Fibroblast of the conjunctiva (primary cell): Measurements from ENCODE around the gene SDC3.

Experiments
- DNase-seq: peaks from one replicate; pipeline ENCODE4 v3.0.0-alpha.2; 2010; ENCODE audit warnings: low read depth

Gene SDC3

DNA sequence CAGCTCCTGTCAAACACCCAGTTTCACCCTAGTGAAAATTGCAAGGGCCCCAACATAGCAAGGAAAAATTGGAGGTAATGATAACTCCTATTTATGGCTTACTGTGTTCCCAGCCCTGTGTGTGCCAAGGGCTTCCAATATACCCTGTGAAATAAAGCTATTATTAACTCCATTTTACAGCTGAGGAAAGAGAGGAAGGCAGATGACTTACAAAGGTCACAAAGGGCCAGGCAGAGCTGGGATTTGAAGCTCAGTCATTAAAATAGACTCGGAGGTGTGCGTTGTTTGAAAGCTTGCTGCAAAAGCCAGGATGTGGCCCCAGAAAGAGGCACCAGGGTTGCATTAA, 20.2 kb upstream of the SDC3 start:
- no peak for DNase-seq

- no peak for DNase-seq
These were observed 19.6 kb upstream of the SDC3 start for GRCh38 chr1:30928171-30928570.

- no peak for DNase-seq
These were observed 18.9 kb upstream of the SDC3 start for GRCh38 chr1:30927448-30927847.

DNA sequence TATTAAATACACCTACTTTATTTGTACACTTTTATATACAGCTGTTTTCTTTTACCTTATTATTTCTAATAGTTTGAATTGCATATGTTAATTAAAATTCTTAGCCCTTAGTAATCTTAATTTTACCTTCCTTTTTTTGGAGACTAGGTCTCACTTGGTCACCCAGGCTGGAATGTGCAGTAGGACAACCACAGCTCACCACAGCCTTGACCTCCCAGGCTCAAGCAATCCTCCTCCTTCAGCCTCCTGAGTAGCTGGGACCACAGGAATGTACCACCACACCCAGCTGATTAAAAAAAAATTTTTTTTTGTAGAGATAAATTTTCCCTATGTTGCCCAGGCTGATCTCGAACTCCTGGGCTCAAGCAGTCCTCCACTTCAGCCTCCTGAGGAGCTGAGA, 15.0 kb upstream of the SDC3 start:
- no peak for DNase-seq

DNA sequence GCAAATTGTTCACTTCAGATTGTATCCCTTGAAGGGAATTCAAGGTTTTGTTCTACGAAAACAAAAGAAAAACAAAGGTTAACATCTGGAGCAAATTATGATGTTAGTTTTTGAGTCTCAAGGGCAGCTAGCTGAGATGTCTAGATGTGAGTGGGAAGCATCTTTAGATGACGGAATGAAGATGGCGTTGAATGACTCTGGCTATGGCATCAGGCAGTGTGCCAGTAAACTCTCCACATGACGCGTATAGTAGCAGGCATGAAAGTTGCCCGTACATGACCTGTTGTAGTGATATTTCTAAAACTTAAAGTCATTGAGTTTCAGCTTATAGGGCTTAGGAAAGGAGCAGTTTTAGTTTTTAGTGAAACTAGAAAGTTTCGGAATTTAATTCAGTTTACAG, 12.3 kb upstream of the SDC3 start:
- DNase-seq = peak; percentile 51

GRCh38 chr1:30919025-30919881, 10.7 kb upstream of the SDC3 start:
- DNase-seq = peak; percentile 45

- no peak for DNase-seq
These were observed 7.7 kb upstream of the SDC3 start for GRCh38 chr1:30916296-30916695.

GRCh38 chr1:30915491-30916230, 7.1 kb upstream of the SDC3 start:
- no peak for DNase-seq

DNA sequence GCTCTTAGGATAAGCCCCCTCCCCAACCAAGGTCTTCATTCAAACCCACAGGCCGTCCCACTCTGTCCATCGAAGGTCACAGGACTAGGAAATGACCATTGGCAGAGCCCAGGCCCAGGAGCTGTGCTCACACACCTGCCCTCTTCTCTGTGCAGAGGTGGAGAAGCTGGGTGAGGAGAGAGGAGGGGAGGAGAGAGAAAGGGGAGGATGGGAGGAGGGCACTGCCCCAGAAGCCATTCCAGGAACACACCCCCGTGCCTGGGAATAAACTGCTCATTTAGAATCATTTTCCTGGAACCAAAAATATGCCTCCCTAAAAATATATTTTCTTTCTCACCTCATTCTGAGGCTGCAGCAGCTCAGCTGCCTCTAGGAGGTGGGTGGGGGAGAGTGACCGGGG, 6.4 kb upstream of the SDC3 start:
- DNase-seq = no peak

DNA sequence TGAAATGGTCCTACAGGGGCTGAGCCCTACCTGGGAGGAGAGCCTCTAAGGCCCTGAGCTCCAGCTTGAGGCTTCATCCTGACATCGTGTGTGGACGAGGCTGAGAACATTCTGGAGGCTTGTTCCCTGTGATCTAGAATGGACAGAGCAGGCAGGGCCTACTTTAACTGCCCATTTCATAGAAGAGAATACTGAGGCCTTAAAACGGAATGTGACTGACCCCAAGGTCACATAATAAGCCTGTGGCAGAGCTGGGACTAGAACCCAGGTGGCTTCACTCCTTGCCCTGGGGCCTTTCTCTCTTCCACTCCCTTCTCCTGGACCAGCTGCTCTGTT, 6.0 kb upstream of the SDC3 start:
- no peak for DNase-seq

- no peak for DNase-seq
These were observed 4.5 kb upstream of the SDC3 start for GRCh38 chr1:30912913-30913652.

- no peak for DNase-seq
These were observed 3.7 kb upstream of the SDC3 start for GRCh38 chr1:30912224-30912623.

DNA sequence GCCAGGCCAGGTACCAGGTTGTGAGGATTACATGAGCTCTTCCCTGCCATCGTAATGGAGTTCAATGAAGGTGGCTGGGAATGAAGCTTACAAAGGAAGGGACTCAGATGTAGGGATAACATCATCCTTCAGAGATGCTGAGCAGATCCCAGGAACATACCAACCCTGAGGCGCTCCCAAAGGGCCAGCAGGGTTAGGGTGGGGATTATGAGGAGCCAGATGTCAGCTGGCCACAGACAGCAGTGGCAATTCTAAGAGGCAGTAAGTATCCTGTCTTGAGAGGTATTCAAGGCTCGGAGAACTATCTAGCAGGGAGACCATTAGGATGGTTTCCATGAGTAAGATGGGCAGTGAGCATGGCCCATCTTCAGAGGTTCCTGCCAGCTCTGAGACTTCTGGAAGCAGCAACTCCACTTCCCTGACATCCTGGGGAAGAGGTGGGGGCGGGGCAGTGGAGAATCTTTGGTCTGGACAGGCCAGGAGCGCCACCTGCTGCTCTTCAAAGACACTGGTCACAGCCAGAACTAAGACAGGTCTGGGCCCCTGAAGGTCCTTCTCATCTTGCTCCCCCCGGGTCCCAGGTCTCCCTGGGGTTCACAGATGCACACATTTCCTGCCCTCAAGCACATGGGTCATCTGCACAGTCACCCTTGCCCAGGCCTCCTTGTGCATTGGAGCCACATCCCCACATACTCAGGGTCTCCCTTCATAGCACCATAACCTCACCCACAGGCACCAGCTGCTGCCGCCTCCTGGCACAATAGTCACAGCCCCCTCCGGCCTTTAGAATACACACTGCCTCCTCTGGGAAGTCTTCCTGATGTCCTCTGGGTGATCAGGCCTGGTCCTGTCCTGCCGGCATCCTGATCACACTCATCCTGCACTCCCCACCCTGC, 2.7 kb upstream of the SDC3 start:
- DNase-seq = peak; percentile 81

DNA sequence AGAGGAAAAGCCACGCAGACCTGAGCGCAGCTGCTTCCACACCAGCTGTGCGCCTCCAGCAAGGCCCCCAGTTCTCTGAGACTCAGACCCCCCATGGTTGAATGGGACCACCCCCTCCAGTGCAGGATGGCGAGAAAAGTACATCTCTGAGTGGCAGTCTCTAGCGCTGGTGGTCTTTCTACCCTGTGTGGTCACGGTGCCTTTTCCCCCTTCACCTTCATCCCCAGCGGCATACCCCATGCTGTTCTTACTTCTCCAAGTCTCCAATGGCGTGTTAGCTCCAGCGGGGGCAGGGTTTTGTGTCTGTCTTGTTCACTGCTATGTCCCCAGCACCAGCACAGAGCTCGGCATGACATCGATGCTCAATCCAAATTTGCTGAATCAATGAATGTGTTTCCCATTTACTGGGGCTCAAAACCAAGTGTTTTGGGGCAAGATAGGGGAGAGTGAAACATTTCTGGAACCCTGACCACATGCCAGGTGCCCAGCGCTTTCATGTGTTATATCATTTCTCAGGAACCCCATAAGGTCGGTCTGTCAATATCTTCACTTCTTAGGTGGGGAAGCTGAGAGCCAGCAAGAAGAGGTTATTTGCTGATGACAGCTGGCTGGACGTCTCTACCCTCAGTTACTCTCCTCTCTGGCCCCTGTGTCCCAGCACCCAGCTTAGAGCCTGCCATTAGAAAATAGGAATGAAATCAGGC, 959 bp upstream of the SDC3 start:
- no peak for DNase-seq

DNA sequence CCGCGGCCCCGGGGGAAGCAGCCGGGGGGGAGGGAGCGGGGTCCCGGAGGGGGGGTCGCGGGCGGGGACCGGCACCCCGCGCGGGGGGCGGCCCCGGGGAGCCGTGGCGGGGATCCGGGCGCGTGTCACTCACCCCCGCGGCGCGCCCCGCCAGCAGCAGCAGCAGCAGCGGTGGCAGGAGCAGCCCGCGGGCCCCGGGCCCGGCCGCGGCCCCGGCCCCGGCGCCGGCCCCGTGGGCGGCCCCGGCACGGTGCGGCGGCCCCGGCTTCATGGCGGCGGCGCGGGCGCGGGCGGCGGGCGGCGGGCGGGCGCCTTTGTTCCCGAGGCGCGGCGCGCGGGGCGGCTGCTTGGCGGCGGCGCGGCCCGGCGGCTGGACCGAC, 252 bp downstream of the SDC3 start:
- DNase-seq = no peak

- no peak for DNase-seq
These were observed 860 bp downstream of the SDC3 start for GRCh38 chr1:30907481-30908315.

DNA sequence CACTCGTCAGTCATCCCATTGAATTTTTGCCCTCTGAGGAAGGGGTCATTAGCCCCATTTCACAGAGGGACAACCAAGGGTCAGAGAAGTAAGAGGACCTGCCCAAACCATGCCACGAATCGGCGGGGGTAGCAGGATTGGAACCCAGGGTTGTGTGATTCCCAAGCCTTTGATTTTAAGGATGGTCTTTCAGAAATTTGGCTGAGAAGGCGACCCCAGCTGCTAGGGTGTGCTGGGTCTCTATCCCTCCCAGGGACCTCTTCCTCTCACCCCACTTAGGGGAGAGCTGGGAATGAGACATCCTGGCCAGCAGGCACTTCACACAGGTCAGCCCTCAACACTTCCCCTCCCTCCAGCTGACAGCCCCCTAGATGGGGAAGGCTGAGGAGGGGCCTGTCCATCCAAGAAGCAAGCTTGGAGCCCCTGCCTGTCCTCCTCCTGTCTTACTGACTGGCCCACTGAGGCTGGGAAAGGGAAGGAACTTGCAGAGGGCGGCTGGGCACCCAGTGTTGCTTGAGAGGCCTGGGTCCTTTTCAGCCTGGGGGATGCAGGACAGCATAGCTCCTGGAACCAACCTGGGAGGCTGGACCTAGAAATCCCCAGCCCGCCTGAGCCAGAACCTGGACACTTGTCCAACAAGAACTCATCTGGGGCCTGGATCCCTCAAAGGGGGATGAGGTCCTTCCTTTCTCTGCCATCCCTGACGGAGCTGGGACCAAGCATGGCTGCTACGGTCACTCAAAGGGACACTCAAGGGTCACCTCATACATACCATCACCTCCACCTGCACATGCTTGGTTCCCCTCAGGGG, 1.7 kb downstream of the SDC3 start:
- no peak for DNase-seq

GRCh38 chr1:30905916-30906620, 2.5 kb downstream of the SDC3 start:
- no peak for DNase-seq

DNA sequence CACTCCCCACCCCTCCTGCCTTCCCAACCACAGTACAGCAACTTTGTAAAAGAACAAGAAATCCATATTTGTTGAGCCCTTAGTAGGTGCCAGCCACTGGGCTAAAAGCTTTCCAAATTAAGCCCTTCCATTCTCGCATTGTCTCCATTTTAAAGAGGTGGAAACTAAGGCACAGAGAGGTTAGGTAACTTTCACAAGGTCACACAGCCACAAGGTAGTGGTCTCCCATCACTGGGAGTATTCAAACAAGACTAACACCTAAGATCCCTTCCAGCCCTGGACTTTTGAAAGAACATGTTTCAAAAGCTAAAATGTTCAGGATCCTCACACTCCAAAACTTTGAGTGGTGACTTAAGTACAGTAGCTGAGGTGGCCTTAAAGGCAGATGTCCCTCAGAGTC, 3.2 kb downstream of the SDC3 start:
- no peak for DNase-seq
